ENCODE measurements around the gene MGAT4B. TPM values are rescaled to one million over a fixed set of nuclear protein-coding genes. Genes with fewer than 3 reads are reported as not detected.

The MGAT4B gene
- total and polyA plus RNA-seq, 2 of the 13 experiments (the other 11 are each of a cell fraction or from before 2014, with no cell fraction given) = 93.5 to 130 TPM

- TF ChIP-seq KIAA2018 (CRISPR knock-in tag; IDR thresholded peaks at IDR 0.05; ENCODE audit: borderline replicate concordance) (no peak), NFAT5 (CRISPR knock-in tag; IDR thresholded peaks at IDR 0.05) (no peak), ELF1 (CRISPR knock-in tag; IDR thresholded peaks at IDR 0.05) (no peak), MXD4 (CRISPR knock-in tag; IDR thresholded peaks at IDR 0.05) (no peak; the same call in none of the 2 replicates)
- TF ChIP-seq, protein P1, sequence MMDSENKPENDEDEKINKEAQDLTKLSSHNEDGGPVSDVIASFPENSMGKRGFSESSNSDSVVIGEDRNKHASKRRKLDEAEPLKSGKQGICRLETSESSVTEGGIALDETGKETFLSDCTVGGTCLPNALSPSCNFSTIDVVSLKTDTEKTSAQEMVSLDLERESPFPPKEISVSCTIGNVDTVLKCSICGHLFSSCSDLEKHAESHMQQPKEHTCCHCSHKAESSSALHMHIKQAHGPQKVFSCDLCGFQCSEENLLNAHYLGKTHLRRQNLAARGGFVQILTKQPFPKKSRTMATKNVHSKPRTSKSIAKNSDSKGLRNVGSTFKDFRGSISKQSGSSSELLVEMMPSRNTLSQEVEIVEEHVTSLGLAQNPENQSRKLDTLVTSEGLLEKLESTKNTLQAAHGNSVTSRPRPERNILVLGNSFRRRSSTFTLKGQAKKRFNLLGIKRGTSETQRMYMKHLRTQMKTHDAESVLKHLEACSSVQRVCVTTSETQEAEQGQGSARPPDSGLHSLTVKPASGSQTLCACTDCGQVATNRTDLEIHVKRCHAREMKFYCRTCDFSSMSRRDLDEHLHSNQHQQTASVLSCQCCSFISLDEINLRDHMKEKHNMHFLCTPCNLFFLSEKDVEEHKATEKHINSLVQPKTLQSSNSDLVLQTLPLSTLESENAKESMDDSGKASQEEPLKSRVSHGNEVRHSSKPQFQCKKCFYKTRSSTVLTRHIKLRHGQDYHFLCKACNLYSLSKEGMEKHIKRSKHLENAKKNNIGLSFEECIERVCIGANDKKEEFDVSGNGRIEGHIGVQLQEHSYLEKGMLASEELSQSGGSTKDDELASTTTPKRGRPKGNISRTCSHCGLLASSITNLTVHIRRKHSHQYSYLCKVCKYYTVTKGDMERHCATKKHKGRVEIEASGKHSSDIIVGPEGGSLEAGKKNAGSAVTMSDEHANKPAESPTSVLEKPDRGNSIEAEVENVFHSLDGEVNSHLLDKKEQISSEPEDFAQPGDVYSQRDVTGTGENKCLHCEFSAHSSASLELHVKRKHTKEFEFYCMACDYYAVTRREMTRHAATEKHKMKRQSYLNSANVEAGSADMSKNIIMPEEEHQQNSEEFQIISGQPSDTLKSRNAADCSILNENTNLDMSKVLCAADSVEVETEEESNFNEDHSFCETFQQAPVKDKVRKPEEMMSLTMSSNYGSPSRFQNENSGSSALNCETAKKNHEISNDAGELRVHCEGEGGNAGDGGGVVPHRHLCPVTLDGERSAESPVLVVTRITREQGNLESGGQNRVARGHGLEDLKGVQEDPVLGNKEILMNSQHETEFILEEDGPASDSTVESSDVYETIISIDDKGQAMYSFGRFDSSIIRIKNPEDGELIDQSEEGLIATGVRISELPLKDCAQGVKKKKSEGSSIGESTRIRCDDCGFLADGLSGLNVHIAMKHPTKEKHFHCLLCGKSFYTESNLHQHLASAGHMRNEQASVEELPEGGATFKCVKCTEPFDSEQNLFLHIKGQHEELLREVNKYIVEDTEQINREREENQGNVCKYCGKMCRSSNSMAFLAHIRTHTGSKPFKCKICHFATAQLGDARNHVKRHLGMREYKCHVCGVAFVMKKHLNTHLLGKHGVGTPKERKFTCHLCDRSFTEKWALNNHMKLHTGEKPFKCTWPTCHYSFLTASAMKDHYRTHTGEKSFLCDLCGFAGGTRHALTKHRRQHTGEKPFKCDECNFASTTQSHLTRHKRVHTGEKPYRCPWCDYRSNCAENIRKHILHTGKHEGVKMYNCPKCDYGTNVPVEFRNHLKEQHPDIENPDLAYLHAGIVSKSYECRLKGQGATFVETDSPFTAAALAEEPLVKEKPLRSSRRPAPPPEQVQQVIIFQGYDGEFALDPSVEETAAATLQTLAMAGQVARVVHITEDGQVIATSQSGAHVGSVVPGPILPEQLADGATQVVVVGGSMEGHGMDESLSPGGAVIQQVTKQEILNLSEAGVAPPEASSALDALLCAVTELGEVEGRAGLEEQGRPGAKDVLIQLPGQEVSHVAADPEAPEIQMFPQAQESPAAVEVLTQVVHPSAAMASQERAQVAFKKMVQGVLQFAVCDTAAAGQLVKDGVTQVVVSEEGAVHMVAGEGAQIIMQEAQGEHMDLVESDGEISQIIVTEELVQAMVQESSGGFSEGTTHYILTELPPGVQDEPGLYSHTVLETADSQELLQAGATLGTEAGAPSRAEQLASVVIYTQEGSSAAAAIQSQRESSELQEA (CRISPR knock-in tag; IDR thresholded peaks at IDR 0.05; ENCODE audit: not compliant biosample characterization) = no peak
Observed at GRCh38 chr5:179820483-179821297, 14.0 kb upstream of the MGAT4B start, which contains the start of gene SQSTM1 (continued).

Measured in HepG2 (cell line).